Measurements from ENCODE around the gene PCBP4. TPM values are rescaled to one million over a fixed set of nuclear protein-coding genes. Genes with fewer than 3 reads are reported as not detected.
A peak's percentile ranks its signal among the peaks of the same experiment; 100 is the strongest.

PCBP4 gene
- polyA plus RNA-seq, 4 donors, result 24.0 to 60.8 (median 39.2) TPM

GRCh38 chr3:51964521-51964920 is 2.7 kb downstream of the PCBP4 start:
- no peak for FAIRE-seq
- 73 to 81% (median 77%) methylated on average over 4 of the region's 4 CpGs for WGBS, 3 donors
- no peak for DNase-seq
- Histone ChIP-seq H3K9me3 (ENCODE audit: control insufficient read depth in 2 of 2, insufficient read depth in 1 of 2, low read depth in 1 of 2, low read length in 1 of 2) (no peaks in the 10 kb centered on the region), H3K27me3 (ENCODE audit: control insufficient read depth in 3 of 3, insufficient read depth in 3 of 3, low read length in 3 of 3) (no peaks in the 10 kb centered on the region), H3K4me1 (ENCODE audit: control insufficient read depth in 3 of 3, insufficient read depth in 2 of 3, low read depth in 1 of 3, low read length in 2 of 3) (peaks cover 0 to 41% (median 4%) of the 10 kb centered on the region in 3 donors), H3K36me3 (ENCODE audit: control insufficient read depth in 3 of 3, insufficient read depth in 2 of 3, low read depth in 1 of 3, low read length in 3 of 3) (peaks cover 0 to 21% (median 0%) of the 10 kb centered on the region in 3 donors), H3K4me3 (ENCODE audit: low read depth in 1 of 3, low read length in 3 of 3) (no peak overlapping the region), H3K27ac (ENCODE audit: low read depth in 1 of 3, low read length in 2 of 3) (no peak overlapping the region)

- Histone ChIP-seq H3K36me3 (ENCODE audit: control insufficient read depth in 3 of 3, insufficient read depth in 2 of 3, low read depth in 1 of 3, low read length in 3 of 3) (peaks cover 0 to 22% (median 0%) of the 10 kb centered on the region in 3 donors), H3K4me1 (ENCODE audit: control insufficient read depth in 3 of 3, insufficient read depth in 2 of 3, low read depth in 1 of 3, low read length in 2 of 3) (peaks cover 0 to 41% (median 4%) of the 10 kb centered on the region in 3 donors), H3K9me3 (ENCODE audit: control insufficient read depth in 2 of 2, insufficient read depth in 1 of 2, low read depth in 1 of 2, low read length in 1 of 2) (no peaks in the 10 kb centered on the region), H3K27ac (ENCODE audit: low read depth in 1 of 3, low read length in 2 of 3) (no peak overlapping the region), H3K27me3 (ENCODE audit: control insufficient read depth in 3 of 3, insufficient read depth in 3 of 3, low read length in 3 of 3) (no peaks in the 10 kb centered on the region), H3K4me3 (ENCODE audit: low read depth in 1 of 3, low read length in 3 of 3) (no peak overlapping the region)
- FAIRE-seq, result no peak
- DNase-seq, result no peak
- WGBS, 3 donors, result 75 to 85% (median 80%) methylated on average over 12 of the region's 12 CpGs
Observed at GRCh38 chr3:51963951-51964451, 3.3 kb downstream of the PCBP4 start.

GRCh38 chr3:51962854-51963530 is 4.3 kb downstream of the PCBP4 start:
- Histone ChIP-seq H3K27me3 (ENCODE audit: control insufficient read depth in 3 of 3, insufficient read depth in 3 of 3, low read length in 3 of 3) (no peaks in the 10 kb centered on the region), H3K4me1 (ENCODE audit: control insufficient read depth in 3 of 3, insufficient read depth in 2 of 3, low read depth in 1 of 3, low read length in 2 of 3) (peaks cover 0 to 34% (median 0%) of the 10 kb centered on the region in 3 donors), H3K36me3 (ENCODE audit: control insufficient read depth in 3 of 3, insufficient read depth in 2 of 3, low read depth in 1 of 3, low read length in 3 of 3) (peaks cover 0 to 27% (median 2%) of the 10 kb centered on the region in 3 donors), H3K27ac (ENCODE audit: low read depth in 1 of 3, low read length in 2 of 3) (no peak overlapping the region), H3K4me3 (ENCODE audit: low read depth in 1 of 3, low read length in 3 of 3) (no peak overlapping the region), H3K9me3 (ENCODE audit: control insufficient read depth in 2 of 2, insufficient read depth in 1 of 2, low read depth in 1 of 2, low read length in 1 of 2) (no peaks in the 10 kb centered on the region)
- DNase-seq (no peak), FAIRE-seq (no peak)
- WGBS, 3 donors, result 74 to 88% (median 88%) methylated on average over 6 of the region's 6 CpGs

- Histone ChIP-seq H3K4me1 (ENCODE audit: control insufficient read depth in 3 of 3, insufficient read depth in 2 of 3, low read depth in 1 of 3, low read length in 2 of 3) (peaks cover 0 to 31% (median 0%) of the 10 kb centered on the region in 3 donors), H3K27ac (ENCODE audit: low read depth in 1 of 3, low read length in 2 of 3) (no peak overlapping the region), H3K9me3 (ENCODE audit: control insufficient read depth in 2 of 2, insufficient read depth in 1 of 2, low read depth in 1 of 2, low read length in 1 of 2) (no peaks in the 10 kb centered on the region), H3K4me3 (ENCODE audit: low read depth in 1 of 3, low read length in 3 of 3) (no peak overlapping the region), H3K27me3 (ENCODE audit: control insufficient read depth in 3 of 3, insufficient read depth in 3 of 3, low read length in 3 of 3) (peaks cover 0 to under 1% (median 0%) of the 10 kb centered on the region in 3 donors), H3K36me3 (ENCODE audit: control insufficient read depth in 3 of 3, insufficient read depth in 2 of 3, low read depth in 1 of 3, low read length in 3 of 3) (peaks cover 0 to 35% (median 2%) of the 10 kb centered on the region in 3 donors)
- peak in 1 of 2 donors; percentile 54 for DNase-seq
- no peak for FAIRE-seq
- WGBS, 3 donors, result 61 to 66% (median 65%) methylated on average over 9 of the region's 9 CpGs
Observed at GRCh38 chr3:51961602-51962569, 5.4 kb downstream of the PCBP4 start.

- H3K9me3 ChIP-seq (ENCODE audit: control insufficient read depth in 2 of 2, insufficient read depth in 1 of 2, low read depth in 1 of 2, low read length in 1 of 2), result no peaks in the 10 kb centered on the region
- H3K4me3 ChIP-seq (ENCODE audit: low read depth in 1 of 3, low read length in 3 of 3), result no peak overlapping the region
- H3K27me3 ChIP-seq (ENCODE audit: control insufficient read depth in 3 of 3, insufficient read depth in 3 of 3, low read length in 3 of 3), result peaks cover 0 to 7% (median 0%) of the 10 kb centered on the region in 3 donors
- H3K4me1 ChIP-seq (ENCODE audit: control insufficient read depth in 3 of 3, insufficient read depth in 2 of 3, low read depth in 1 of 3, low read length in 2 of 3), result peaks cover 0 to 28% (median 3%) of the 10 kb centered on the region in 3 donors
- DNase-seq (no peak), FAIRE-seq (no peak)
- no peak overlapping the region for H3K27ac ChIP-seq (ENCODE audit: low read depth in 1 of 3, low read length in 2 of 3)
- H3K36me3 ChIP-seq (ENCODE audit: control insufficient read depth in 3 of 3, insufficient read depth in 2 of 3, low read depth in 1 of 3, low read length in 3 of 3), result peaks cover 0 to 36% (median 2%) of the 10 kb centered on the region in 3 donors
- WGBS, 3 donors, result 91 to 93% (median 91%) methylated on average over 18 of the region's 18 CpGs
Observed at GRCh38 chr3:51961011-51961410, 6.2 kb downstream of the PCBP4 start.

- no peak for DNase-seq
- FAIRE-seq, result no peak
- 81 to 91% (median 91%) methylated on average over 10 of the region's 10 CpGs for WGBS, 3 donors
Observed at GRCh38 chr3:51960386-51960785, 6.9 kb downstream of the PCBP4 start.

GRCh38 chr3:51959651-51960050 is 7.6 kb downstream of the PCBP4 start:
- no peak overlapping the region for H3K4me3 ChIP-seq (ENCODE audit: low read depth in 1 of 3, low read length in 3 of 3)
- FAIRE-seq (no peak), DNase-seq (no peak)
- peaks cover 0 to 4% of the 10 kb centered on the region in 2 donors for H3K9me3 ChIP-seq (ENCODE audit: control insufficient read depth in 2 of 2, insufficient read depth in 1 of 2, low read depth in 1 of 2, low read length in 1 of 2)
- no peak overlapping the region for H3K27ac ChIP-seq (ENCODE audit: low read depth in 1 of 3, low read length in 2 of 3)
- H3K27me3 ChIP-seq (ENCODE audit: control insufficient read depth in 3 of 3, insufficient read depth in 3 of 3, low read length in 3 of 3), result peaks cover 0 to 16% (median 3%) of the 10 kb centered on the region in 3 donors
- peaks cover 0 to 36% (median 2%) of the 10 kb centered on the region in 3 donors for H3K36me3 ChIP-seq (ENCODE audit: control insufficient read depth in 3 of 3, insufficient read depth in 2 of 3, low read depth in 1 of 3, low read length in 3 of 3)
- 93 to 98% (median 94%) methylated on average over 6 to 7 of the region's 7 CpGs for WGBS, 3 donors
- H3K4me1 ChIP-seq (ENCODE audit: control insufficient read depth in 3 of 3, insufficient read depth in 2 of 3, low read depth in 1 of 3, low read length in 2 of 3), result peaks cover 0 to 25% (median 7%) of the 10 kb centered on the region in 3 donors

More at GRCh38 chr3:51960386-51960785, 6.9 kb downstream of the PCBP4 start:
- Histone ChIP-seq H3K9me3 (ENCODE audit: control insufficient read depth in 2 of 2, insufficient read depth in 1 of 2, low read depth in 1 of 2, low read length in 1 of 2) (peaks cover 0 to 2% of the 10 kb centered on the region in 2 donors), H3K27me3 (ENCODE audit: control insufficient read depth in 3 of 3, insufficient read depth in 3 of 3, low read length in 3 of 3) (peaks cover 0 to 9% (median under 1%) of the 10 kb centered on the region in 3 donors), H3K4me1 (ENCODE audit: control insufficient read depth in 3 of 3, insufficient read depth in 2 of 3, low read depth in 1 of 3, low read length in 2 of 3) (peaks cover 0 to 25% (median 6%) of the 10 kb centered on the region in 3 donors), H3K36me3 (ENCODE audit: control insufficient read depth in 3 of 3, insufficient read depth in 2 of 3, low read depth in 1 of 3, low read length in 3 of 3) (peaks cover 0 to 36% (median 2%) of the 10 kb centered on the region in 3 donors), H3K27ac (ENCODE audit: low read depth in 1 of 3, low read length in 2 of 3) (no peak overlapping the region), H3K4me3 (ENCODE audit: low read depth in 1 of 3, low read length in 3 of 3) (no peak overlapping the region)
